ENCODE results near the gene LRTM1. TPM values are rescaled to one million over a fixed set of nuclear protein-coding genes. Genes with fewer than 3 reads are reported as not detected.
A peak's percentile ranks its signal among the peaks of the same experiment; 100 is the strongest.

Gene LRTM1
- total and polyA plus RNA-seq, 7 donors = not detected

DNA sequence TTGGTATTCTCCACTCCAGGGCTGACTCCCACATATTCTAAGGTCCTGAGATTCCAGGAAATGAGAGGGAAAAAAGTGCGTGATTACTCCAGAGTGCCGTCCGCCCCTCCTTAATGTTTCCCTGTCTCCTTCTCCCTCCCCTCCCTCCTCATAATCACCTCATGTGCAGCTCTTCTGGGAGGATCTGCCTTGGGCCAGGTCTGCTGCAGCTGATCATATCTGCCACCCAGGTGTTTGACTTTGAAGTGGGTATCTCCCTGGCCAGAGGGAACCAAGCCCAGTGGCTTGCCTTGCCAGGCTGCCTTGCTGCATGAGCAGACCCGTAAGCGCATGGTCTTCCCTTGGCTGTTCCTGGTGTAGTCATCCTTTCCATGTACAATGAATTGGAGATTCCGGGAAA, 28.1 kb upstream of the LRTM1 start:
- TF ChIP-seq POLR2AphosphoS5 (IDR thresholded peaks at IDR 0.05) (no peak), POLR2A (IDR thresholded peaks at IDR 0.05) (no peak), EP300 (IDR thresholded peaks at IDR 0.05) (no peak)
- TF ChIP-seq, protein P1, sequence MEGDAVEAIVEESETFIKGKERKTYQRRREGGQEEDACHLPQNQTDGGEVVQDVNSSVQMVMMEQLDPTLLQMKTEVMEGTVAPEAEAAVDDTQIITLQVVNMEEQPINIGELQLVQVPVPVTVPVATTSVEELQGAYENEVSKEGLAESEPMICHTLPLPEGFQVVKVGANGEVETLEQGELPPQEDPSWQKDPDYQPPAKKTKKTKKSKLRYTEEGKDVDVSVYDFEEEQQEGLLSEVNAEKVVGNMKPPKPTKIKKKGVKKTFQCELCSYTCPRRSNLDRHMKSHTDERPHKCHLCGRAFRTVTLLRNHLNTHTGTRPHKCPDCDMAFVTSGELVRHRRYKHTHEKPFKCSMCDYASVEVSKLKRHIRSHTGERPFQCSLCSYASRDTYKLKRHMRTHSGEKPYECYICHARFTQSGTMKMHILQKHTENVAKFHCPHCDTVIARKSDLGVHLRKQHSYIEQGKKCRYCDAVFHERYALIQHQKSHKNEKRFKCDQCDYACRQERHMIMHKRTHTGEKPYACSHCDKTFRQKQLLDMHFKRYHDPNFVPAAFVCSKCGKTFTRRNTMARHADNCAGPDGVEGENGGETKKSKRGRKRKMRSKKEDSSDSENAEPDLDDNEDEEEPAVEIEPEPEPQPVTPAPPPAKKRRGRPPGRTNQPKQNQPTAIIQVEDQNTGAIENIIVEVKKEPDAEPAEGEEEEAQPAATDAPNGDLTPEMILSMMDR (IDR thresholded peaks at IDR 0.05) = no peak
- H3K27me3 ChIP-seq = no peaks in the 10 kb centered on the region
- WGBS, 2 donors = 95 to 97% methylated on average over 6 of the region's 6 CpGs
- DNase-seq = no peak
- H3K9me3 ChIP-seq = no peaks in the 10 kb centered on the region
- no peak overlapping the region for H3K4me3 ChIP-seq
- no peaks in the 10 kb centered on the region for H3K36me3 ChIP-seq
- intact Hi-C loops (cut with DNase I) = loop anchor here (10.0 kb wide), 1 partner anchor 529 kb away; the partner anchor contains the start of gene WNT5A
- H3K27ac ChIP-seq = no peak overlapping the region
- peaks cover 0 to 23% (median 15%) of the 10 kb centered on the region in 4 donors for H3K4me1 ChIP-seq

DNA sequence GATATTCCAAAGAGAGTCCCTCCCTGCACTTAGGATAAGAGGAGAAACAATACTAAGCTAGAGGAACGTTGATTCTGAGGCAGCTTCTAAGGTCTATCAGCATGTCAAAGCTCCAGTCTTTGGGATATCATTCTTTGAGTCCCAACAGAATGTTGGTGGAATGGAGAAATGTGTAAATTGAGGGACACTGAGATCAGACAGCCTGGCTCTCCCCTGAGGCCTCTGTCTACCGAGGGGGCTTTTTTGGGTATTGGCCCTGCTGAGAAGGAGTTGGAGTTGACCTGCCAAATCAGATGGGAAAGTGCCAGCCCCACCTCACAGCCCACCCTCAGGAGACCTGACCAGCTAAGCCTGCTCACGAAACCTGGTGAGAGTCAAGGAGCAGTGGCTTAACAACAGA, 27.6 kb upstream of the LRTM1 start:
- H3K9me3 ChIP-seq = no peaks in the 10 kb centered on the region
- no peak for DNase-seq
- H3K4me1 ChIP-seq = peaks cover 0 to 27% (median 16%) of the 10 kb centered on the region in 4 donors
- no peak overlapping the region for H3K27ac ChIP-seq
- WGBS, 2 donors = 83 to 84% methylated on average over 3 of the region's 3 CpGs
- no peak overlapping the region for H3K4me3 ChIP-seq
- no peaks in the 10 kb centered on the region for H3K36me3 ChIP-seq
- intact Hi-C loops (cut with DNase I) = loop anchor here (10.0 kb wide), 1 partner anchor 529 kb away; the partner anchor contains the start of gene WNT5A
- no peaks in the 10 kb centered on the region for H3K27me3 ChIP-seq
- TF ChIP-seq, protein P1 (IDR thresholded peaks at IDR 0.05) = no peak
- TF ChIP-seq POLR2A (IDR thresholded peaks at IDR 0.05) (no peak), EP300 (IDR thresholded peaks at IDR 0.05) (no peak), POLR2AphosphoS5 (IDR thresholded peaks at IDR 0.05) (no peak)

DNA sequence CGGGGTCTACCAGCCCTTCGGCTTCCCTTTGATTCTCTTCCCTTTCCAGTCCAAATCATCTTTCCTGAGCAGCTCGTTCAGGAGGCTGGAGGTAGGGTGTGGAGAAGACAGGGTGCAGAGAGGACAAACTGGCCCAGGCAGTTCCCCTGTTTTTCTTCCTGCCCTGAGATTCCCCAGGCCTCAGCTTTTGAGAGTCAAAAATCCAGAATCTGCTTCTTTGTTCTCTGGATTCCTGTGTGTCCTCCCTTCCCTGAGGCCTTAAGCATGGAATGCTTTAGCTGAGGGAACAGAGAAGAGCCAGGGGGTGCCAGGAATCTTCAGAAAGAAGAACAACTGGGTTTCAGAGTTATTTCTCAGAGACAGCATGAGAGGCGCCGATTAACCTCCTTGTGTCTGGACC, 26.7 kb upstream of the LRTM1 start:
- peaks cover 0 to 36% (median 21%) of the 10 kb centered on the region in 4 donors for H3K4me1 ChIP-seq
- no peak for DNase-seq
- H3K4me3 ChIP-seq = no peak overlapping the region
- no peak for TF ChIP-seq POLR2A (IDR thresholded peaks at IDR 0.05)
- TF ChIP-seq, protein P1 (IDR thresholded peaks at IDR 0.05) = no peak
- TF ChIP-seq EP300 (IDR thresholded peaks at IDR 0.05) = no peak
- no peak for TF ChIP-seq POLR2AphosphoS5 (IDR thresholded peaks at IDR 0.05)
- H3K27ac ChIP-seq = no peak overlapping the region
- 90% methylated on average over 5 of the region's 5 CpGs for WGBS, 2 donors
- intact Hi-C loops (cut with DNase I) = loop anchor here (5.0 to 10.0 kb wide), 2 partner anchors 228 to 530 kb away; partner anchors contain the start of gene WNT5A
- no peaks in the 10 kb centered on the region for H3K9me3 ChIP-seq
- no peaks in the 10 kb centered on the region for H3K27me3 ChIP-seq
- H3K36me3 ChIP-seq = no peaks in the 10 kb centered on the region

DNA sequence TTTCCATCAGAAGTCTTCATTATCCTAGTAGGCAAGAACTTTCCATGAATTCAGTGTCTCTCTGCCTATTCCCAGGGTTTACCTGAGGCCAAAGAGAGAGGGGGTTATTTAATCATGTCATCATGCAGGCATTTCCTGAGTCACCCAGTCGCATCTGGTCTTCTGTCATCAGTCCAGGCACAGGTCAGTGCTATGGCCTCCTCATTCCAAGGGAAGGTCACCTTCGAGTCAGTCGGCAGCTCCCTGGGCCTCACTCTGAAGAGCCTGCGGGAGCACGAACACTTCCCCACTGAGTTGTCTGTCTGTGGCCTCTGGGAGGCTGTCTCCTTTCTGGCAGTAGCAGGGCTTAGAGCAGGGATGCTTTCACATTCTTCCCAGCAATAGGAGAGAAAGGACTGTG, 26.2 kb upstream of the LRTM1 start:
- Histone ChIP-seq H3K4me3 (no peak overlapping the region), H3K27me3 (no peaks in the 10 kb centered on the region), H3K9me3 (no peaks in the 10 kb centered on the region), H3K27ac (no peak overlapping the region), H3K36me3 (no peaks in the 10 kb centered on the region), H3K4me1 (peaks cover 0 to 39% (median 22%) of the 10 kb centered on the region in 4 donors)
- DNase-seq = no peak
- intact Hi-C loops (cut with DNase I) = loop anchor here (5.0 to 10.0 kb wide), 2 partner anchors 228 to 531 kb away; partner anchors contain the start of gene WNT5A
- no peak for TF ChIP-seq POLR2A (IDR thresholded peaks at IDR 0.05)
- TF ChIP-seq, protein P1 (IDR thresholded peaks at IDR 0.05) = no peak
- no peak for TF ChIP-seq EP300 (IDR thresholded peaks at IDR 0.05)
- TF ChIP-seq POLR2AphosphoS5 (IDR thresholded peaks at IDR 0.05) = no peak
- 79 to 83% methylated on average over 5 of the region's 5 CpGs for WGBS, 2 donors

DNA sequence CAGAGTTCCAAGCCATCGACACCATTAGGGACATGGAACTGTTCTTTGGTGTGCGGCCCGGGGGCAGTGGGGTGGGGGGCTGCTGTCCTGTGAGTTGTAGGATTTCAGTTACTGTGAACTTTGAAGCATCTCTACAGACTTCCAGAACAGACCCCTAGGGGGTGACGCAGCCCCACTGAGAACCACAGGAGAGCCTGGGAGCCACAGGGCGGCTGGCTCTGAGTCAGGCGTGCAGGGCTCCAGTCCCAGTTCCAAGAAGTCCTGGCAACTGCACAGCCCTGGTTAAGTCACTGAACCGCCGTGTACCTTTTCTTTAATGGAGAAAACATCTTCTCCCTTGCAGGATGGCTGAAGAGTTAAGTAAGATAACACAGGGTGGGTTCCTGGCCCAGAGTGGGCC, 23.5 kb upstream of the LRTM1 start:
- TF ChIP-seq POLR2A (IDR thresholded peaks at IDR 0.05) = no peak
- peak in 2 of 4 donors; percentile 45 to 50 for TF ChIP-seq POLR2AphosphoS5 (IDR thresholded peaks at IDR 0.05)
- no peak for TF ChIP-seq EP300 (IDR thresholded peaks at IDR 0.05)
- TF ChIP-seq, protein P1 (IDR thresholded peaks at IDR 0.05) = peak; percentile 37 to 73 (median 64)

More for the DNA sequence above, 23.5 kb upstream of the LRTM1 start:
- H3K27me3 ChIP-seq = no peaks in the 10 kb centered on the region
- WGBS, 2 donors = 62% methylated on average over 8 of the region's 8 CpGs
- H3K4me3 ChIP-seq = no peak overlapping the region
- H3K27ac ChIP-seq = peak overlapping the region in 1 of 4 donors; percentile 44
- H3K36me3 ChIP-seq = no peaks in the 10 kb centered on the region
- no peaks in the 10 kb centered on the region for H3K9me3 ChIP-seq
- peak; percentile 90 for DNase-seq
- intact Hi-C loops (cut with DNase I) = loop anchor here (5.0 to 10.0 kb wide), 2 partner anchors 231 to 533 kb away; partner anchors contain the start of gene WNT5A
- peaks cover 0 to 39% (median 22%) of the 10 kb centered on the region in 4 donors for H3K4me1 ChIP-seq

All from sigmoid colon (tissue), 7 donors.